Retinal pigment epithelial cell (primary cell): ENCODE results near the gene IL15.

ENCODE experiments used
- DNase-seq: peaks from one replicate; pipeline ENCODE4 v3.0.0-alpha.2; 2010; ENCODE audit warnings: low read depth
- H3K4me3 ChIP-seq: 2 replicates; pipeline ENCODE4 v1.5.1; 2011; ENCODE audit warnings: mild to moderate bottlenecking, low read length, control low read depth, moderate library complexity
- CTCF ChIP-seq: conservative IDR thresholded peaks from 2 replicates; pipeline ENCODE4 v1.5.1; 2011; ENCODE audit warnings: low read depth, low read length, control low read depth, inconsistent platforms

The IL15 gene

GRCh38 chr4:141711211-141711610 lies 74.8 kb downstream of the IL15 start:
- peak; percentile 81 for TF ChIP-seq CTCF
- DNase-seq, result no peak
- H3K4me3 ChIP-seq, result no peak overlapping the region

- TF ChIP-seq CTCF, result no peak
- H3K4me3 ChIP-seq, result no peak overlapping the region
- no peak for DNase-seq
These were observed 76.8 kb downstream of the IL15 start for GRCh38 chr4:141713185-141713584.

GRCh38 chr4:141713771-141714445 lies 77.5 kb downstream of the IL15 start:
- no peak overlapping the region for H3K4me3 ChIP-seq
- TF ChIP-seq CTCF, result no peak
- DNase-seq, result peak; percentile 72

- DNase-seq, result no peak
- H3K4me3 ChIP-seq, result no peak overlapping the region
- TF ChIP-seq CTCF, result no peak
These were observed 83.2 kb downstream of the IL15 start for GRCh38 chr4:141719585-141719984.

- no peak for DNase-seq
- H3K4me3 ChIP-seq, result no peak overlapping the region
- TF ChIP-seq CTCF, result no peak
These were observed 84.8 kb downstream of the IL15 start for GRCh38 chr4:141721174-141721573.

GRCh38 chr4:141724646-141725045 lies 88.3 kb downstream of the IL15 start:
- no peak for DNase-seq
- no peak for TF ChIP-seq CTCF
- no peak overlapping the region for H3K4me3 ChIP-seq

GRCh38 chr4:141727420-141727819 lies 91.0 kb downstream of the IL15 start:
- no peak for DNase-seq
- TF ChIP-seq CTCF, result no peak
- H3K4me3 ChIP-seq, result no peak overlapping the region
